Measurements from ENCODE around the gene PCDHGB1. TPM values are rescaled to one million over a fixed set of nuclear protein-coding genes. Genes with fewer than 3 reads are reported as not detected.

The PCDHGB1 gene
- total RNA-seq, 1 experiment from 2014 or later, result 0.15 TPM

DNA sequence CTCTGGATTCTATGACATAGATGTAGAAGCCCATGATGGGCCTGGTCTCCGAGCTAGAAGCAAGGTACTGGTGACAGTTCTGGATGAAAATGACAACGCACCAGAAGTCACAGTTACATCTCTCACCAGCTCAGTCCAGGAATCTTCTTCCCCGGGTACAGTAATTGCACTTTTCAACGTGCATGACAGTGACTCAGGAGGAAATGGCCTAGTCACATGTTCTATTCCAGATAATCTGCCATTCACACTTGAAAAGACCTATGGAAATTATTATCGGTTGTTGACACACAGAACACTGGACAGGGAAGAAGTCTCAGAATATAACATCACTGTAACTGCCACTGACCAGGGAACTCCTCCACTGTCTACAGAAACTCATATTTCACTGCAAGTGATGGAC, 6.2 kb downstream of the PCDHGB1 start:
- ATAC-seq, result no peak
- Histone ChIP-seq H3K4me1 (ENCODE audit: control insufficient read depth in 1 of 2, insufficient read depth in 2 of 2, low read length in 2 of 2) (no peaks in the 10 kb centered on the region), H3K4me2 (ENCODE audit: low read length) (no peak overlapping the region), H3K79me2 (ENCODE audit: insufficient read depth, low read length) (no peaks in the 10 kb centered on the region), H2AFZ (ENCODE audit: low read depth, low read length, poor library complexity, severe bottlenecking) (no peak overlapping the region), H3K4me3 (replicated peaks in 1 of 2; ENCODE audit: low read depth in 1 of 2, low read length in 2 of 2) (no peak overlapping the region), H3K27ac (ENCODE audit: low read depth, low read length) (no peak overlapping the region), H4K20me1 (ENCODE audit: insufficient read depth) (no peaks in the 10 kb centered on the region), H3K27me3 (ENCODE audit: insufficient read depth, low read length) (no peaks in the 10 kb centered on the region), H3K9ac (ENCODE audit: low read length) (no peak overlapping the region), H3K36me3 (ENCODE audit: control insufficient read depth in 1 of 2, insufficient read depth in 2 of 2, low read length in 2 of 2) (no peaks in the 10 kb centered on the region), H3K9me3 (ENCODE audit: control insufficient read depth in 1 of 2, insufficient read depth in 1 of 2, low read depth in 1 of 2, low read length in 2 of 2) (no peaks in the 10 kb centered on the region; a peak in 2 of 4 replicates), H3K9me2 (ENCODE audit: insufficient read depth) (no peaks in the 10 kb centered on the region)
- ChIA-PET POLR2A (no interaction called here), RAD21 (ENCODE audit: low non-redundant PET in 1 of 2, low total read pairs in 2 of 2, uncharacterized antibody in 2 of 2, unreplicated experiment in 2 of 2) (no interaction called here), CTCF (no interaction called here)
- intact Hi-C loops (cut with micrococcal nuclease), result no loop called here
- TF ChIP-seq YY1 (IDR thresholded peaks at IDR 0.05; ENCODE audit: extremely low read depth, insufficient replicate concordance, low read depth, low read length) (no peak), ZNF274 (IDR thresholded peaks at IDR 0.05; ENCODE audit: low read depth, low read length) (no peak), ZFX (IDR thresholded peaks at IDR 0.05) (no peak), CBX3 (IDR thresholded peaks at IDR 0.05; ENCODE audit: low read depth) (no peak), SP1 (IDR thresholded peaks at IDR 0.05; ENCODE audit: low read depth) (no peak), FOSL1 (IDR thresholded peaks at IDR 0.05; ENCODE audit: low read depth) (no peak), CEBPB (IDR thresholded peaks at IDR 0.05; ENCODE audit: low read depth) (no peak), SIN3A (IDR thresholded peaks at IDR 0.05; ENCODE audit: low read depth) (no peak), RAD21 (IDR thresholded peaks at IDR 0.05; ENCODE audit: low read depth) (no peak), EGR1 (IDR thresholded peaks at IDR 0.05; ENCODE audit: low read depth) (no peak)
- TF ChIP-seq, protein P1, sequence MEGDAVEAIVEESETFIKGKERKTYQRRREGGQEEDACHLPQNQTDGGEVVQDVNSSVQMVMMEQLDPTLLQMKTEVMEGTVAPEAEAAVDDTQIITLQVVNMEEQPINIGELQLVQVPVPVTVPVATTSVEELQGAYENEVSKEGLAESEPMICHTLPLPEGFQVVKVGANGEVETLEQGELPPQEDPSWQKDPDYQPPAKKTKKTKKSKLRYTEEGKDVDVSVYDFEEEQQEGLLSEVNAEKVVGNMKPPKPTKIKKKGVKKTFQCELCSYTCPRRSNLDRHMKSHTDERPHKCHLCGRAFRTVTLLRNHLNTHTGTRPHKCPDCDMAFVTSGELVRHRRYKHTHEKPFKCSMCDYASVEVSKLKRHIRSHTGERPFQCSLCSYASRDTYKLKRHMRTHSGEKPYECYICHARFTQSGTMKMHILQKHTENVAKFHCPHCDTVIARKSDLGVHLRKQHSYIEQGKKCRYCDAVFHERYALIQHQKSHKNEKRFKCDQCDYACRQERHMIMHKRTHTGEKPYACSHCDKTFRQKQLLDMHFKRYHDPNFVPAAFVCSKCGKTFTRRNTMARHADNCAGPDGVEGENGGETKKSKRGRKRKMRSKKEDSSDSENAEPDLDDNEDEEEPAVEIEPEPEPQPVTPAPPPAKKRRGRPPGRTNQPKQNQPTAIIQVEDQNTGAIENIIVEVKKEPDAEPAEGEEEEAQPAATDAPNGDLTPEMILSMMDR (IDR thresholded peaks at IDR 0.05 in 2 of 3, conservative IDR thresholded peaks at IDR 0.05 in 1 of 3; ENCODE audit: borderline replicate concordance in 1 of 3, insufficient read depth in 1 of 3, low read depth in 2 of 3, low read length in 2 of 3), result no peak
- TF ChIP-seq, protein P2, sequence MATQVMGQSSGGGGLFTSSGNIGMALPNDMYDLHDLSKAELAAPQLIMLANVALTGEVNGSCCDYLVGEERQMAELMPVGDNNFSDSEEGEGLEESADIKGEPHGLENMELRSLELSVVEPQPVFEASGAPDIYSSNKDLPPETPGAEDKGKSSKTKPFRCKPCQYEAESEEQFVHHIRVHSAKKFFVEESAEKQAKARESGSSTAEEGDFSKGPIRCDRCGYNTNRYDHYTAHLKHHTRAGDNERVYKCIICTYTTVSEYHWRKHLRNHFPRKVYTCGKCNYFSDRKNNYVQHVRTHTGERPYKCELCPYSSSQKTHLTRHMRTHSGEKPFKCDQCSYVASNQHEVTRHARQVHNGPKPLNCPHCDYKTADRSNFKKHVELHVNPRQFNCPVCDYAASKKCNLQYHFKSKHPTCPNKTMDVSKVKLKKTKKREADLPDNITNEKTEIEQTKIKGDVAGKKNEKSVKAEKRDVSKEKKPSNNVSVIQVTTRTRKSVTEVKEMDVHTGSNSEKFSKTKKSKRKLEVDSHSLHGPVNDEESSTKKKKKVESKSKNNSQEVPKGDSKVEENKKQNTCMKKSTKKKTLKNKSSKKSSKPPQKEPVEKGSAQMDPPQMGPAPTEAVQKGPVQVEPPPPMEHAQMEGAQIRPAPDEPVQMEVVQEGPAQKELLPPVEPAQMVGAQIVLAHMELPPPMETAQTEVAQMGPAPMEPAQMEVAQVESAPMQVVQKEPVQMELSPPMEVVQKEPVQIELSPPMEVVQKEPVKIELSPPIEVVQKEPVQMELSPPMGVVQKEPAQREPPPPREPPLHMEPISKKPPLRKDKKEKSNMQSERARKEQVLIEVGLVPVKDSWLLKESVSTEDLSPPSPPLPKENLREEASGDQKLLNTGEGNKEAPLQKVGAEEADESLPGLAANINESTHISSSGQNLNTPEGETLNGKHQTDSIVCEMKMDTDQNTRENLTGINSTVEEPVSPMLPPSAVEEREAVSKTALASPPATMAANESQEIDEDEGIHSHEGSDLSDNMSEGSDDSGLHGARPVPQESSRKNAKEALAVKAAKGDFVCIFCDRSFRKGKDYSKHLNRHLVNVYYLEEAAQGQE (IDR thresholded peaks at IDR 0.05; ENCODE audit: low read depth), result no peak
- TF ChIP-seq, protein P3, sequence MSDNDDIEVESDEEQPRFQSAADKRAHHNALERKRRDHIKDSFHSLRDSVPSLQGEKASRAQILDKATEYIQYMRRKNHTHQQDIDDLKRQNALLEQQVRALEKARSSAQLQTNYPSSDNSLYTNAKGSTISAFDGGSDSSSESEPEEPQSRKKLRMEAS (IDR thresholded peaks at IDR 0.05), result no peak
- TF ChIP-seq, protein P4, sequence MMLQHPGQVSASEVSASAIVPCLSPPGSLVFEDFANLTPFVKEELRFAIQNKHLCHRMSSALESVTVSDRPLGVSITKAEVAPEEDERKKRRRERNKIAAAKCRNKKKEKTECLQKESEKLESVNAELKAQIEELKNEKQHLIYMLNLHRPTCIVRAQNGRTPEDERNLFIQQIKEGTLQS (IDR thresholded peaks at IDR 0.05), result no peak
- DNase-seq (ENCODE audit: low read depth, low spot score), result no peak
- BruUV-seq (replicated peaks), result no TSS peak
